GM12865 (cell line): ENCODE data around the gene KCNMB4.

Source experiments
- DNase-seq: peaks from one replicate; pipeline ENCODE4 v3.0.0; 2010; ENCODE audit warnings: low read depth
- H3K4me3 ChIP-seq: 2 replicates; pipeline ENCODE4 v1.5.1; 2011; ENCODE audit warnings: mild to moderate bottlenecking, low read depth, low read length, control low read depth
- CTCF ChIP-seq: IDR thresholded peaks from 2 replicates; pipeline ENCODE4 v1.5.1; 2011; ENCODE audit warnings: low read length, control low read depth, low read depth, inconsistent platforms; ENCODE audit not compliant: insufficient read depth; ENCODE audit errors: missing control alignments

KCNMB4 gene

GRCh38 chr12:70449753-70450341 lies 83.8 kb downstream of the KCNMB4 start:
- no peak for DNase-seq
- no peak for TF ChIP-seq CTCF
- H3K4me3 ChIP-seq = no peak overlapping the region

GRCh38 chr12:70451528-70451927 lies 85.4 kb downstream of the KCNMB4 start:
- DNase-seq = no peak
- no peak for TF ChIP-seq CTCF

GRCh38 chr12:70456953-70457352 lies 90.9 kb downstream of the KCNMB4 start:
- TF ChIP-seq CTCF = no peak
- DNase-seq = no peak

More at GRCh38 chr12:70451528-70451927, 85.4 kb downstream of the KCNMB4 start:
- no peak overlapping the region for H3K4me3 ChIP-seq

GRCh38 chr12:70459786-70460185 lies 93.7 kb downstream of the KCNMB4 start:
- H3K4me3 ChIP-seq = no peak overlapping the region
- peak; percentile 21 for DNase-seq
- TF ChIP-seq CTCF = no peak

More at GRCh38 chr12:70456953-70457352, 90.9 kb downstream of the KCNMB4 start:
- no peak overlapping the region for H3K4me3 ChIP-seq

DNA sequence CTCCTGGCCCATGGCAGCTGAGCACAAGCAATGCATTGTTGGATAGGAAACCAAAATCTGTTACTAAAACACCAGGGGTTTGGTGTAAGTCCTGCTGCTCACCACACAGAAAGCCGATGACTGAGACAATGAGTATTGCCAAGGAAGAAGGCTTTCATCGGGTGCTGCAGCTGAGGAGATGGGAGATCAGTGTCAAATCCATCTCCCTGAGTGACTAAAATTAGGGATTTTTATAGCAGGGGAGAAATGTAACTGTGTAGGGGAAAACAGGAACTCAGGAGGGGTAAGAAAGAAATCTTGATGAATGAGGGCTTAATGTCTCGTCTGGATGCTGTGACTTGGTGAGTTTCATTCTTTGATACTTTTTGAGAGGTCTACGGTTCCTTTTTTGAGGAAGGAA lies 97.9 kb downstream of the KCNMB4 start:
- no peak overlapping the region for H3K4me3 ChIP-seq
- no peak for TF ChIP-seq CTCF
- DNase-seq = no peak

DNA sequence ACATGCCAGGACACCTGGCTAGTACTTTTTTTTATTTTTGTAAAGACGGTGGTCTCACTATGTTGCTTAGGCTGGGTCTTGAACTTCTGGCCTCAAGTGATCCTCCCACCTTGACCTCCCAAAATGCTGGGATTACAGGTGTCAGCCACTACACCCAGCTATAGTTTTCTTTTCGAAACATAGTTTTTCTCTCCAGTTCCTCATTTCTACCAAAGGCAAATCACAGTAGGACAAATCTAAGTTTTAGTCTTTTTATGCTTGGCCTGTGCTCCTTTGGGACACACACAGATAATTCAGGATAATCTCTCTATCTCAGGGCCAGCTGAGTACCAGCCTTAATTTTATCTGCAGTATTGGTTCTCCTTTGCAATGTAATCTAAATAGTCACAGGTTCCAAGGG lies 100.7 kb downstream of the KCNMB4 start:
- DNase-seq = no peak
- TF ChIP-seq CTCF = no peak
- H3K4me3 ChIP-seq = no peak overlapping the region

DNA sequence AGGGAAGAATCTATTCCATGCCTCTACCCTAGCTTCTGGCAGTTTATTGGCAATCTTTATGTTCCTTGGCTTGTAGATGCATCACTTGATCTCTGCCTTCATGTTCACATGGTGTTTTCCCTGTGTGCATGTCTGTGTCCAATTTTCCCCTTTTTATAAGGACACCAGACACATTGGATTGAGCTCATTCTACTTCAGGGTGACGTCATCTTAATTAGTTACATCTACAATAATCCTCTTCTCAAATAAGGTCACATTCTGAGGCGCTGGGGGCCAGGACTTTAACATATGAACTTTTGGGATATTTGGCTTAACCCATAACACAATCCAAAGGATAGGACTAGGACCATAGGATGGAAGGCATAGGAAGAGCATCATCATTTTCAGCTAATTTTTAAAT lies 101.4 kb downstream of the KCNMB4 start:
- TF ChIP-seq CTCF = no peak
- H3K4me3 ChIP-seq = no peak overlapping the region
- DNase-seq = no peak
